HepG2 (cell line): ENCODE results near the gene SORBS2. TPM values are rescaled to one million over a fixed set of nuclear protein-coding genes. Genes with fewer than 3 reads are reported as not detected.
A peak's percentile ranks its signal among the peaks of the same experiment; 100 is the strongest.

Experiments used
- DR1 ChIP-seq: sonication (generic); formaldehyde crosslinking; IDR thresholded peaks from 2 replicates; pipeline ENCODE4 v1.8.0; 2021; ENCODE audit warnings: mild to moderate bottlenecking, missing genetic modification reagents, inconsistent platforms
- E2F1 ChIP-seq: sonication (generic); formaldehyde crosslinking; IDR thresholded peaks from 2 replicates; pipeline ENCODE4 v1.5.0; 2020; ENCODE audit warnings: missing genetic modification reagents
- ELF1 ChIP-seq: sonication (generic); formaldehyde crosslinking; IDR thresholded peaks from 2 replicates; pipeline ENCODE4 v1.4.0; 2020; ENCODE audit warnings: missing genetic modification reagents
- HNF1B ChIP-seq: sonication (generic); formaldehyde crosslinking; IDR thresholded peaks from 2 replicates; pipeline ENCODE4 v1.5.1; 2020; ENCODE audit warnings: mild to moderate bottlenecking, moderate library complexity, missing genetic modification reagents
- IRF9 ChIP-seq: sonication (generic); formaldehyde crosslinking; IDR thresholded peaks from 2 replicates; pipeline ENCODE4 v1.8.0; 2022; ENCODE audit warnings: missing genetic modification reagents, mild to moderate bottlenecking, borderline replicate concordance
- KAT2B ChIP-seq: fragments of 150-350 bp; IDR thresholded peaks from 2 replicates; pipeline ENCODE4 v1.6.1; 2014; ENCODE audit warnings: low read depth, low read length, borderline replicate concordance
- MBNL3 ChIP-seq: fragments of 250-450 bp; sonication (Bioruptor Pico); conservative IDR thresholded peaks from 2 replicates; pipeline ENCODE4 v1.8.0; 2022; ENCODE audit warnings: mild to moderate bottlenecking, inconsistent platforms
- MED1 ChIP-seq: sonication (generic); formaldehyde crosslinking; IDR thresholded peaks from 2 replicates; pipeline ENCODE4 v1.4.0; 2020; ENCODE audit warnings: missing genetic modification reagents
- NFE2L2 ChIP-seq: fragments of 150-350 bp; IDR thresholded peaks from 2 replicates; pipeline ENCODE4 v1.6.1; 2014; ENCODE audit warnings: low read length
- NFKB2 ChIP-seq: sonication (generic); formaldehyde crosslinking; IDR thresholded peaks from 2 replicates; pipeline ENCODE4 v1.4.0; 2020; ENCODE audit warnings: missing genetic modification reagents, borderline replicate concordance
- RBM22 ChIP-seq: fragments of 200-400 bp; formaldehyde crosslinking; optimal IDR thresholded peaks from 2 replicates; pipeline ENCODE3; 2017; ENCODE audit warnings: mild to moderate bottlenecking, low read length, moderate library complexity
- RORA ChIP-seq: sonication (generic); formaldehyde crosslinking; IDR thresholded peaks from 2 replicates; pipeline ENCODE4 v1.5.0; 2020; ENCODE audit warnings: mild to moderate bottlenecking, missing genetic modification reagents, moderate library complexity
- SKIL ChIP-seq: sonication (generic); formaldehyde crosslinking; IDR thresholded peaks from 2 replicates; pipeline ENCODE4 v1.8.0; 2022; ENCODE audit warnings: missing genetic modification reagents, mild to moderate bottlenecking, moderate library complexity, borderline replicate concordance
- SP1 ChIP-seq, 2 experiments: fragments of 450-650 bp in 1 of 2; sonication (generic) in 1 of 2; formaldehyde crosslinking in 1 of 2; IDR thresholded peaks; 2 replicates each; pipeline versions ENCODE4 v1.4.0 to v1.6.1; 2016 to 2020; ENCODE audit warnings: missing genetic modification reagents in 1 of 2
- TRIM24 ChIP-seq: sonication (generic); formaldehyde crosslinking; IDR thresholded peaks from 2 replicates; pipeline ENCODE4 v1.8.0; 2022; ENCODE audit warnings: mild to moderate bottlenecking, missing genetic modification reagents
- ZMAT3 ChIP-seq: sonication (generic); formaldehyde crosslinking; conservative IDR thresholded peaks from 2 replicates; pipeline ENCODE4 v1.7.0; 2021; ENCODE audit warnings: missing genetic modification reagents
- ZMYM3 ChIP-seq: sonication (generic); formaldehyde crosslinking; IDR thresholded peaks from 2 replicates; pipeline ENCODE4 v1.5.1; 2020; ENCODE audit warnings: mild to moderate bottlenecking, missing genetic modification reagents
- ZNF235 ChIP-seq: sonication (generic); formaldehyde crosslinking; IDR thresholded peaks from 2 replicates; pipeline ENCODE4 v1.8.1; 2023; ENCODE audit warnings: mild to moderate bottlenecking, missing genetic modification reagents, borderline replicate concordance
- ZNF264 ChIP-seq: sonication (generic); formaldehyde crosslinking; IDR thresholded peaks from 2 replicates; pipeline ENCODE4 v1.4.0; 2020; ENCODE audit warnings: missing genetic modification reagents
- ZNF281 ChIP-seq: sonication (generic); formaldehyde crosslinking; IDR thresholded peaks from 2 replicates; pipeline ENCODE4 v1.4.0; 2020; ENCODE audit warnings: missing genetic modification reagents, borderline replicate concordance
- ZNF292 ChIP-seq: sonication (generic); formaldehyde crosslinking; IDR thresholded peaks from 2 replicates; pipeline ENCODE4 v1.8.1; 2022; ENCODE audit warnings: mild to moderate bottlenecking, low read depth, missing genetic modification reagents, borderline replicate concordance
- ZNF629 ChIP-seq: sonication (generic); formaldehyde crosslinking; conservative IDR thresholded peaks from 2 replicates; pipeline ENCODE4 v1.5.0; 2020; ENCODE audit warnings: missing genetic modification reagents
- ZNF776 ChIP-seq: sonication (generic); formaldehyde crosslinking; IDR thresholded peaks from 2 replicates; pipeline ENCODE4 v1.4.0; 2020; ENCODE audit warnings: mild to moderate bottlenecking, missing genetic modification reagents
- polyA plus RNA-seq, 8 experiments: library from polyadenylated mRNA; depleted of rRNA in 3 of 8; stranded (reverse) in 7 of 8; unstranded in 1 of 8; fragments of >200 nt; fragmentation: Illumina TruSeq in 4 of 8; extraction: Trizol in 4 of 8; gene quantifications; 2 replicates each; pipeline versions ENCODE4 v1.2.1 to v1.2.3, GENCODE V29; 2011 to 2016; ENCODE audit warnings: low read depth in 4 of 8, missing spikeins in 1 of 8, mixed read lengths in 1 of 8; ENCODE audit not compliant: insufficient read depth in 1 of 8
- total RNA-seq, 5 experiments: library from RNA; depleted of rRNA; stranded (reverse); fragments of >200 nt; fragmentation: Illumina TruSeq; extraction: Trizol; gene quantifications; 2 replicates each; pipeline ENCODE4 v1.2.3, GENCODE V29; 2016; ENCODE audit warnings: low read depth in 1 of 5

The SORBS2 gene
- total and polyA plus RNA-seq, 2 of the 13 experiments (the other 11 are each of a cell fraction or from before 2014, with no cell fraction given), result 25.0 to 80.5 TPM

DNA sequence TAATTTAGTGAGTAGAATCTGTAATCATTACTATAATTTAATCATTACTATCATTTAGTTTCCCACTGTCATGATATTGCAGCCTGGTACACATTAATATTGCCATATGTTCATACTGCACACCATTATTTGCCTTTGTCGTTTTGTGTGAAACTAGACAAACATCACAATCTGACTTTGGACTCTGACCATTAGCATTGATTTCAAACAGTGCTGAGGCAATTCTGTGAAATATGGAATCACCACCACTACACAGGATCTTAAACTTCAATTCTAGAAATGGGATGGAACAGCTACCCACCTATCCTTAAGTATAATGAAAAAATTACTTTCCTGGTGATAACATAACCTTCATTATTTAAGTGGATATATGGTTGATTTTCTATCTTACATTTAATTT, 98.3 kb downstream of the SORBS2 start (continued):
- TF ChIP-seq IRF9 (CRISPR knock-in tag), result no peak
- no peak; the same call in 1 of the 2 replicates for TF ChIP-seq ZNF281
- TF ChIP-seq SP1 (IDR thresholded peaks at IDR 0.05), result no peak
- TF ChIP-seq SP1 (CRISPR knock-in tag; IDR thresholded peaks at IDR 0.05), result no peak
- peak; percentile 52; the same call in 1 of the 2 replicates for TF ChIP-seq ZNF292 (CRISPR knock-in tag)
- 0 out of 2 replicates have a peak, but pooled peaks have one; percentile 32 for TF ChIP-seq KAT2B
- no peak for TF ChIP-seq NFE2L2
- no peak for TF ChIP-seq RORA (CRISPR knock-in tag)
- TF ChIP-seq SKIL, result no peak
- TF ChIP-seq DR1 (CRISPR knock-in tag), result no peak
- TF ChIP-seq E2F1, result no peak
- no peak for TF ChIP-seq ZMYM3 (CRISPR knock-in tag)
- TF ChIP-seq ZMAT3 (CRISPR knock-in tag), result no peak
- no peak for TF ChIP-seq NFKB2
- TF ChIP-seq ELF1 (CRISPR knock-in tag), result no peak
- TF ChIP-seq HNF1B (CRISPR knock-in tag), result no peak
- TF ChIP-seq ZNF629 (CRISPR knock-in tag), result no peak
- no peak for TF ChIP-seq ZNF776 (CRISPR knock-in tag)
- no peak for TF ChIP-seq TRIM24 (CRISPR knock-in tag)
- TF ChIP-seq ZNF264, result no peak
- TF ChIP-seq ZNF235 (CRISPR knock-in tag), result no peak
- no peak for TF ChIP-seq RBM22
- TF ChIP-seq MED1 (CRISPR knock-in tag), result peak; percentile 93
- TF ChIP-seq MBNL3, result no peak
